CD4-positive, CD25-positive, alpha-beta regulatory T cell (primary cell): ENCODE measurements around the gene NCAM1. TPM values are rescaled to one million over a fixed set of nuclear protein-coding genes. Genes with fewer than 3 reads are reported as not detected.

ENCODE experiments used
- ATAC-seq, 2 donors: fragments of 150-1000 bp; cut with Tn5 transposase; one replicate each; pipeline ENCODE4 v1.10.0; 2021; ENCODE audit warnings: low read depth in 2 of 2, moderate number of reproducible peaks in 2 of 2, moderate library complexity in 1 of 2
- DNase-seq, 3 donors: peaks; one replicate each; pipeline versions ENCODE4 v3.0.0 to v3.0.0-alpha.2; 2012 to 2022; ENCODE audit warnings: mixed read lengths in 1 of 3
- H3K27ac ChIP-seq: one replicate; pipeline ENCODE4 v1.7.0; 2013; ENCODE audit warnings: mild to moderate bottlenecking, low read length; ENCODE audit not compliant: insufficient read depth, poor library complexity, severe bottlenecking
- H3K27me3 ChIP-seq: one replicate; pipeline ENCODE4 v1.7.0; 2013; ENCODE audit warnings: low read length; ENCODE audit not compliant: control insufficient read depth, insufficient read depth
- H3K36me3 ChIP-seq: one replicate; pipeline ENCODE4 v1.7.0; 2013; ENCODE audit warnings: mild to moderate bottlenecking, low read length, moderate library complexity; ENCODE audit not compliant: control insufficient read depth, insufficient read depth
- H3K4me1 ChIP-seq: 2 replicates; pipeline ENCODE4 v1.7.0; 2013; ENCODE audit warnings: mild to moderate bottlenecking, low read length; ENCODE audit not compliant: insufficient read depth, control insufficient read depth, poor library complexity, severe bottlenecking
- H3K4me3 ChIP-seq: one replicate; pipeline ENCODE4 v1.7.0; 2013; ENCODE audit warnings: low read depth, mild to moderate bottlenecking, low read length, moderate library complexity
- H3K9me3 ChIP-seq, 2 experiments: 1 replicate in 1 of 2; 2 replicates in 1 of 2; pipeline ENCODE4 v1.7.0; 2013; ENCODE audit warnings: low read length in 2 of 2, mild to moderate bottlenecking in 1 of 2, moderate library complexity in 1 of 2; ENCODE audit not compliant: control insufficient read depth in 2 of 2
- H3K27ac Mint-ChIP-seq, 3 donors: one replicate each; pipeline ENCODE4 v1.8.0; 2020 to 2022; ENCODE audit warnings: mild to moderate bottlenecking in 3 of 3, mixed read lengths in 3 of 3, moderate library complexity in 2 of 3
- H3K27me3 Mint-ChIP-seq: one replicate; pipeline ENCODE4 v1.8.0; 2022; ENCODE audit warnings: mild to moderate bottlenecking, mixed read lengths
- H3K36me3 Mint-ChIP-seq: one replicate; pipeline ENCODE4 v1.8.0; 2020; ENCODE audit warnings: mixed read lengths
- H3K4me1 Mint-ChIP-seq, 4 donors: one replicate each; pipeline ENCODE4 v1.8.0; 2020 to 2022; ENCODE audit warnings: mixed read lengths in 4 of 4, mild to moderate bottlenecking in 1 of 4
- H3K4me3 Mint-ChIP-seq, 4 donors: one replicate each; pipeline ENCODE4 v1.8.0; 2020 to 2022; ENCODE audit warnings: mild to moderate bottlenecking in 4 of 4, mixed read lengths in 4 of 4, moderate library complexity in 3 of 4
- H3K9me3 Mint-ChIP-seq, 7 donors: one replicate each; pipeline ENCODE4 v1.8.0; 2020 to 2022; ENCODE audit warnings: mixed read lengths in 7 of 7, mild to moderate bottlenecking in 3 of 7, moderate library complexity in 2 of 7
- polyA plus RNA-seq, 4 donors: library from polyadenylated mRNA; unstranded; fragments of 300-500 nt; fragmentation: Illumina TruSeq; gene quantifications; one replicate each; pipeline ENCODE4 v1.2.3, GENCODE V29; 2021
- total RNA-seq: library from RNA; stranded (reverse); gene quantifications from one replicate; pipeline ENCODE4 v1.2.3, GENCODE V29; 2022

The NCAM1 gene
- total and polyA plus RNA-seq, 5 donors from 2014 or later: 0.03 to 0.79 (median 0.11) TPM; not detected in 1

GRCh38 chr11:113286509-113287497, 325.6 kb downstream of the NCAM1 start:
- H3K27ac Mint-ChIP-seq: peak overlapping the region in 1 of 3 donors; percentile 53

GRCh38 chr11:113287801-113288200, 326.6 kb downstream of the NCAM1 start:
- Mint-ChIP-seq H3K27ac (peak overlapping the region in 1 of 3 donors; percentile 53), H3K4me1 (peaks cover 0 to 4% (median 0%) of the 10 kb centered on the region in 4 donors), H3K36me3 (no peaks in the 10 kb centered on the region), H3K4me3 (no peak overlapping the region), H3K27me3 (no peaks in the 10 kb centered on the region), H3K9me3 (no peaks in the 10 kb centered on the region)
- H3K27me3 ChIP-seq: no peaks in the 10 kb centered on the region
- no peak for ATAC-seq
- H3K27ac ChIP-seq: no peak overlapping the region
- H3K4me3 ChIP-seq: no peak overlapping the region
- H3K9me3 ChIP-seq: no peaks in the 10 kb centered on the region
- no peaks in the 10 kb centered on the region for H3K36me3 ChIP-seq
- no peaks in the 10 kb centered on the region for H3K4me1 ChIP-seq
- no peak for DNase-seq

More at GRCh38 chr11:113286509-113287497, 325.6 kb downstream of the NCAM1 start:
- Histone ChIP-seq H3K36me3 (no peaks in the 10 kb centered on the region), H3K4me3 (no peak overlapping the region), H3K27ac (no peak overlapping the region), H3K4me1 (no peaks in the 10 kb centered on the region), H3K9me3 (no peaks in the 10 kb centered on the region), H3K27me3 (no peaks in the 10 kb centered on the region)
- H3K36me3 Mint-ChIP-seq: no peaks in the 10 kb centered on the region
- ATAC-seq (no peak), DNase-seq (no peak)
- peaks cover 0 to 4% (median 0%) of the 10 kb centered on the region in 4 donors for H3K4me1 Mint-ChIP-seq
- H3K4me3 Mint-ChIP-seq: no peak overlapping the region
- H3K9me3 Mint-ChIP-seq: no peaks in the 10 kb centered on the region
- no peaks in the 10 kb centered on the region for H3K27me3 Mint-ChIP-seq

- DNase-seq: no peak
- Histone ChIP-seq H3K36me3 (no peaks in the 10 kb centered on the region), H3K4me1 (no peaks in the 10 kb centered on the region), H3K9me3 (no peaks in the 10 kb centered on the region), H3K27ac (no peak overlapping the region), H3K4me3 (no peak overlapping the region), H3K27me3 (no peaks in the 10 kb centered on the region)
- H3K27me3 Mint-ChIP-seq: no peaks in the 10 kb centered on the region
- no peak for ATAC-seq
- no peak overlapping the region for H3K4me3 Mint-ChIP-seq
- peaks cover 0 to 4% (median 0%) of the 10 kb centered on the region in 4 donors for H3K4me1 Mint-ChIP-seq
- no peaks in the 10 kb centered on the region for H3K9me3 Mint-ChIP-seq
- peak overlapping the region in 1 of 3 donors; percentile 53 for H3K27ac Mint-ChIP-seq
- no peaks in the 10 kb centered on the region for H3K36me3 Mint-ChIP-seq
Observed at GRCh38 chr11:113288286-113288863, 327.2 kb downstream of the NCAM1 start.

- Mint-ChIP-seq H3K36me3 (no peaks in the 10 kb centered on the region), H3K27ac (no peak overlapping the region), H3K9me3 (no peaks in the 10 kb centered on the region), H3K27me3 (no peaks in the 10 kb centered on the region), H3K4me1 (peaks cover 0 to 4% (median 0%) of the 10 kb centered on the region in 4 donors), H3K4me3 (no peak overlapping the region)
- Histone ChIP-seq H3K4me1 (no peaks in the 10 kb centered on the region), H3K4me3 (no peak overlapping the region), H3K36me3 (no peaks in the 10 kb centered on the region), H3K27ac (no peak overlapping the region), H3K9me3 (no peaks in the 10 kb centered on the region), H3K27me3 (no peaks in the 10 kb centered on the region)
- DNase-seq (peak; percentile 36 to 58 (median 52)), ATAC-seq (peak; percentile 87 to 88)
Observed at GRCh38 chr11:113289431-113290187, 328.4 kb downstream of the NCAM1 start.

GRCh38 chr11:113293936-113294335, 332.7 kb downstream of the NCAM1 start:
- no peak overlapping the region for H3K4me3 Mint-ChIP-seq

DNA sequence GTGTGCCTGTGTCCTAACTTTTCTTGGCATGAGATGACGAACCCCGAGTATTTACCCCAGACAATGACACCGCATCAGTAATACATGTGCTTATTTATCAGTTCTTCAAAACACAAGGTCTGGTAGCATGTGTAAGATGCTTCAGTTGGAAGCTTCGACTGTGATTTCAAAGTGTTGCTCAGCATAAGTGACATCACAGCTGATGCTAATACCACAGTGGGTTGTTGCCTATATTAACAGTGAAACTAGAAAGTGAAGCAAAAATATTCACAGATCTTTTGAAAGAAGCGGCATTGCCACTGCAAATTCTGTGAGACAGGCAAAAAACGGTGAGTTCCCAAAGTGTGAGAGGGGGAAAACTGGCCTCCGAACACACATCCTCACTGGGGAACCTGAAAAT, 334.8 kb downstream of the NCAM1 start:
- peaks cover 5% of the 10 kb centered on the region for H3K27me3 ChIP-seq
- DNase-seq (no peak), ATAC-seq (no peak)
- Mint-ChIP-seq H3K4me3 (no peak overlapping the region), H3K27ac (no peak overlapping the region), H3K27me3 (peaks cover 32% of the 10 kb centered on the region), H3K9me3 (no peaks in the 10 kb centered on the region), H3K4me1 (peaks cover 0 to 5% (median 0%) of the 10 kb centered on the region in 4 donors), H3K36me3 (no peaks in the 10 kb centered on the region)
- H3K4me3 ChIP-seq: no peak overlapping the region
- no peak overlapping the region for H3K27ac ChIP-seq
- H3K9me3 ChIP-seq: no peaks in the 10 kb centered on the region
- H3K4me1 ChIP-seq: no peaks in the 10 kb centered on the region
- no peaks in the 10 kb centered on the region for H3K36me3 ChIP-seq

More at GRCh38 chr11:113293936-113294335, 332.7 kb downstream of the NCAM1 start:
- DNase-seq (no peak), ATAC-seq (no peak)
- Mint-ChIP-seq H3K27me3 (peaks cover 13% of the 10 kb centered on the region), H3K4me1 (peaks cover 0 to 4% (median 0%) of the 10 kb centered on the region in 4 donors), H3K36me3 (no peaks in the 10 kb centered on the region), H3K27ac (no peak overlapping the region), H3K9me3 (no peaks in the 10 kb centered on the region)
- Histone ChIP-seq H3K4me3 (no peak overlapping the region), H3K36me3 (no peaks in the 10 kb centered on the region), H3K4me1 (no peaks in the 10 kb centered on the region), H3K27ac (no peak overlapping the region), H3K9me3 (no peaks in the 10 kb centered on the region), H3K27me3 (peaks cover 2% of the 10 kb centered on the region)

- H3K9me3 ChIP-seq: no peaks in the 10 kb centered on the region
- peaks cover 39% of the 10 kb centered on the region for H3K27me3 Mint-ChIP-seq
- peaks cover 0 to 5% (median 0%) of the 10 kb centered on the region in 4 donors for H3K4me1 Mint-ChIP-seq
Observed at GRCh38 chr11:113296447-113297205, 335.4 kb downstream of the NCAM1 start.

More at GRCh38 chr11:113296447-113297205, 335.4 kb downstream of the NCAM1 start:
- no peaks in the 10 kb centered on the region for H3K36me3 ChIP-seq
- no peak overlapping the region for H3K4me3 ChIP-seq
- ATAC-seq (no peak), DNase-seq (no peak)
- H3K27ac ChIP-seq: no peak overlapping the region
- peaks cover 5% of the 10 kb centered on the region for H3K27me3 ChIP-seq
- Mint-ChIP-seq H3K4me3 (no peak overlapping the region), H3K36me3 (no peaks in the 10 kb centered on the region), H3K27ac (no peak overlapping the region), H3K9me3 (no peaks in the 10 kb centered on the region)
- H3K4me1 ChIP-seq: no peaks in the 10 kb centered on the region
